ENCODE results near the gene RAD51B.

DNA sequence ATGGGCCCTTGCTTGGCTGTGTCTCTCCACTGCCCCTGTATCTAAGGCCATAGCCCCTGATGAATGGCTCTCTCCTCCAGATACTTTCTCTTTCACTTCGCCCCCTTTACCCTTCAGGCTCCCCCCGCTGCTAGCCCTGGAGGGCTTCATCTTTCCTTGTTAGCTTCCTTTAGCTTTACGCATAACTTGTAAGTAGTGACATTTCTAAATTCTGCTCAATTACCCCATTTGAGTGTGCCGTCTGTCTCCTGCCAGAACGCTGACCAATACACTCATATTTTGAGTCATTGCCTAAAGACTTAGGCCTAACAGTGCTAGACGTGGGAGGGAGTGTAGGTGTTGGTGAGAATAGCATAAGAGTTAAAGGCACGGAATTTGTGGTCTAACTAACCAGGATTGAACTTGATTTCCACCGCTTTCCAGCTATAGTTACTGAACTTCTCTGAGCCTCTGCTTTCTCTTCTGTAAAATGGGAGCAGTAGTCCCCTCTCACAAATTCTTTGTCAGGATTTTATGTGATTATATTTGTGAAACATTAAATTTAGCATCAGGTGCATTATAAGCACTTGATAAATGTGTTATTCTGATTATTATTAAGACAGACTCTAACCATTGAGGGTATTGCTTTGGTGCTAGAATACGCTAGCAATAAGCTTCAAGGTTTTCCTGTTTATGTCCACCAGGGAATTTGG, 844.0 kb downstream of the RAD51B start:
- TF ChIP-seq, protein P1, sequence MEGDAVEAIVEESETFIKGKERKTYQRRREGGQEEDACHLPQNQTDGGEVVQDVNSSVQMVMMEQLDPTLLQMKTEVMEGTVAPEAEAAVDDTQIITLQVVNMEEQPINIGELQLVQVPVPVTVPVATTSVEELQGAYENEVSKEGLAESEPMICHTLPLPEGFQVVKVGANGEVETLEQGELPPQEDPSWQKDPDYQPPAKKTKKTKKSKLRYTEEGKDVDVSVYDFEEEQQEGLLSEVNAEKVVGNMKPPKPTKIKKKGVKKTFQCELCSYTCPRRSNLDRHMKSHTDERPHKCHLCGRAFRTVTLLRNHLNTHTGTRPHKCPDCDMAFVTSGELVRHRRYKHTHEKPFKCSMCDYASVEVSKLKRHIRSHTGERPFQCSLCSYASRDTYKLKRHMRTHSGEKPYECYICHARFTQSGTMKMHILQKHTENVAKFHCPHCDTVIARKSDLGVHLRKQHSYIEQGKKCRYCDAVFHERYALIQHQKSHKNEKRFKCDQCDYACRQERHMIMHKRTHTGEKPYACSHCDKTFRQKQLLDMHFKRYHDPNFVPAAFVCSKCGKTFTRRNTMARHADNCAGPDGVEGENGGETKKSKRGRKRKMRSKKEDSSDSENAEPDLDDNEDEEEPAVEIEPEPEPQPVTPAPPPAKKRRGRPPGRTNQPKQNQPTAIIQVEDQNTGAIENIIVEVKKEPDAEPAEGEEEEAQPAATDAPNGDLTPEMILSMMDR (IDR thresholded peaks at IDR 0.05), result no peak
- no peak for TF ChIP-seq POLR2AphosphoS5 (IDR thresholded peaks at IDR 0.05; ENCODE audit: insufficient read depth in 1 of 2, low read depth in 1 of 2)

Measured in vagina (tissue), 2 donors.